ENCODE data around the gene SEC61B. TPM values are rescaled to one million over a fixed set of nuclear protein-coding genes. Genes with fewer than 3 reads are reported as not detected.

SEC61B gene
- total RNA-seq, 1 experiment from 2014 or later: 125 TPM

DNA sequence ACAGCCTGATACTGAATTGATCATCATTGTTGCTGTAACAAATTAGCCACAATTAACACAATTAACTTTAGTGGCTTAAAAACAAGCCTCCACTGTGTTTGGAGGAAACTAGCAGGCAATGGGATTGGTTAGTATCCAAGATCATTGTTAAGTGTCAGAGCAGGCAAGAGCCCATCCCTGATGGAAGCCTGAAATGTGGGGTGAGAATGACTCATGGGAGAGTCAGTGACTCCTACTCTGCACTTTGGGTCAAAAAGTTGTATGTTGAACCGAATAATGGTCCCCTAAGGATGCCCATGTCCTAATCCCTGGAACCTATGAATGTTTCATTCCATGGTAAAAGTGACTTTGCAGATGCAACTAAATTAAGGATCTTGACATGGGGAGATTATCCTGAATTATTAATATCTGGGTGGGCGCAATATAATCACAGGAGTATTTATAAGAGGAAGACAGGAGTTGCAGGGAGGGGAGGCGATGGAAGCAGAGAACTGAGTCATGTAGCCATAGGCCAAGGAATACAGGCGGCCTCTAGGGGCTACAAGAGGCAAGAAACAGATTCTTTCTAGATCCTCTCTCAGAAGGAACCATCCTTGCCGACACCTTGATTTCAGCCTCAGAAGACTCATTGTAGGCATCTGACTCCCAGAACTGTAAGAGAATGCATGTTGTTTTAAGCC lies 29.2 kb upstream of the SEC61B start:
- intact Hi-C loops (cut with micrococcal nuclease): no loop called here
- RAD21 ChIA-PET (ENCODE audit: low non-redundant PET in 1 of 2, low total read pairs in 2 of 2, uncharacterized antibody in 2 of 2, unreplicated experiment in 2 of 2): no interaction called here
- Histone ChIP-seq H4K20me1 (ENCODE audit: insufficient read depth) (no peaks in the 10 kb centered on the region), H2AFZ (ENCODE audit: low read depth, low read length, poor library complexity, severe bottlenecking) (no peak overlapping the region), H3K79me2 (ENCODE audit: insufficient read depth, low read length) (no peaks in the 10 kb centered on the region), H3K27me3 (ENCODE audit: insufficient read depth, low read length) (peaks cover 8% of the 10 kb centered on the region; the same call in 1 of the 2 replicates), H3K27ac (ENCODE audit: low read depth, low read length) (no peak overlapping the region), H3K4me1 (ENCODE audit: control insufficient read depth in 1 of 2, insufficient read depth in 2 of 2, low read length in 2 of 2) (no peaks in the 10 kb centered on the region), H3K9me2 (ENCODE audit: insufficient read depth) (no peaks in the 10 kb centered on the region), H3K9ac (ENCODE audit: low read length) (no peak overlapping the region), H3K36me3 (ENCODE audit: control insufficient read depth in 1 of 2, insufficient read depth in 2 of 2, low read length in 2 of 2) (no peaks in the 10 kb centered on the region), H3K4me2 (ENCODE audit: low read length) (no peak overlapping the region), H3K4me3 (replicated peaks in 1 of 2; ENCODE audit: low read depth in 1 of 2, low read length in 2 of 2) (no peak overlapping the region), H3K9me3 (ENCODE audit: control insufficient read depth in 1 of 2, insufficient read depth in 1 of 2, low read depth in 1 of 2, low read length in 2 of 2) (no peaks in the 10 kb centered on the region)
- CTCF ChIA-PET: no interaction called here
- POLR2A ChIA-PET: no interaction called here
- DNase-seq (ENCODE audit: low read depth, low spot score): no peak
- TF ChIP-seq JUND (IDR thresholded peaks at IDR 0.05): no peak
- TF ChIP-seq RAD21 (IDR thresholded peaks at IDR 0.05; ENCODE audit: low read depth): 0 out of 2 replicates have a peak, but pooled peaks have one; percentile 6
- TF ChIP-seq, protein P1, sequence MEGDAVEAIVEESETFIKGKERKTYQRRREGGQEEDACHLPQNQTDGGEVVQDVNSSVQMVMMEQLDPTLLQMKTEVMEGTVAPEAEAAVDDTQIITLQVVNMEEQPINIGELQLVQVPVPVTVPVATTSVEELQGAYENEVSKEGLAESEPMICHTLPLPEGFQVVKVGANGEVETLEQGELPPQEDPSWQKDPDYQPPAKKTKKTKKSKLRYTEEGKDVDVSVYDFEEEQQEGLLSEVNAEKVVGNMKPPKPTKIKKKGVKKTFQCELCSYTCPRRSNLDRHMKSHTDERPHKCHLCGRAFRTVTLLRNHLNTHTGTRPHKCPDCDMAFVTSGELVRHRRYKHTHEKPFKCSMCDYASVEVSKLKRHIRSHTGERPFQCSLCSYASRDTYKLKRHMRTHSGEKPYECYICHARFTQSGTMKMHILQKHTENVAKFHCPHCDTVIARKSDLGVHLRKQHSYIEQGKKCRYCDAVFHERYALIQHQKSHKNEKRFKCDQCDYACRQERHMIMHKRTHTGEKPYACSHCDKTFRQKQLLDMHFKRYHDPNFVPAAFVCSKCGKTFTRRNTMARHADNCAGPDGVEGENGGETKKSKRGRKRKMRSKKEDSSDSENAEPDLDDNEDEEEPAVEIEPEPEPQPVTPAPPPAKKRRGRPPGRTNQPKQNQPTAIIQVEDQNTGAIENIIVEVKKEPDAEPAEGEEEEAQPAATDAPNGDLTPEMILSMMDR (IDR thresholded peaks at IDR 0.05 in 2 of 3, conservative IDR thresholded peaks at IDR 0.05 in 1 of 3; ENCODE audit: borderline replicate concordance in 1 of 3, insufficient read depth in 1 of 3, low read depth in 2 of 3, low read length in 2 of 3): peak in 2 of 3 experiments; percentile 34 to 40; a peak in 4 of 6 replicates
- TF ChIP-seq, protein P2, sequence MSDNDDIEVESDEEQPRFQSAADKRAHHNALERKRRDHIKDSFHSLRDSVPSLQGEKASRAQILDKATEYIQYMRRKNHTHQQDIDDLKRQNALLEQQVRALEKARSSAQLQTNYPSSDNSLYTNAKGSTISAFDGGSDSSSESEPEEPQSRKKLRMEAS (IDR thresholded peaks at IDR 0.05): no peak
- TF ChIP-seq CEBPB (IDR thresholded peaks at IDR 0.05; ENCODE audit: low read depth): no peak
- TF ChIP-seq POLR2A (IDR thresholded peaks at IDR 0.05; ENCODE audit: borderline replicate concordance, extremely low read depth, insufficient read depth, insufficient read length): no peak
- BruUV-seq (replicated peaks): no TSS peak
- peak; percentile 78 for ATAC-seq

DNA sequence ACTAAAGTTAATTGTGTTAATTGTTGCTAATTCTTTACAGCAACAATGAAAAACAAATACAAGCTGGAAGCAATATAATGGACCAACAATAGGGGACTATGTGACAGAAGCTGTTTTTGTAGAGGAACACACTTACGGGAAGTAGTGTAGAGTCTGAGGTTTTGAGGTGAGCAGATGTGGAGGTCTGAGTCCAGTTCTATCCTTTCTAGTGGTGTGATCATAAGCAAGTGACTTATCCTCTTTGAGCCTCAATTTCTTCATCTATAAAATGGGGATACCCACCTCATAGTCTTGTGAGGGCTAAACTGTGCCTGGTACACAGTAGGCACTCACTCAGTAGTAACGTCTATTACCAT lies 28.6 kb upstream of the SEC61B start:
- H3K79me2 ChIP-seq (ENCODE audit: insufficient read depth, low read length): no peaks in the 10 kb centered on the region
- no peak overlapping the region for H3K4me3 ChIP-seq (replicated peaks in 1 of 2; ENCODE audit: low read depth in 1 of 2, low read length in 2 of 2)
- no peaks in the 10 kb centered on the region for H3K4me1 ChIP-seq (ENCODE audit: control insufficient read depth in 1 of 2, insufficient read depth in 2 of 2, low read length in 2 of 2)
- intact Hi-C loops (cut with micrococcal nuclease): no loop called here
- ChIA-PET RAD21 (ENCODE audit: low non-redundant PET in 1 of 2, low total read pairs in 2 of 2, uncharacterized antibody in 2 of 2, unreplicated experiment in 2 of 2) (no interaction called here), CTCF (no interaction called here), POLR2A (no interaction called here)
- ATAC-seq (no peak; the same call in 1 of the 2 replicates), DNase-seq (ENCODE audit: low read depth, low spot score) (no peak)
- H2AFZ ChIP-seq (ENCODE audit: low read depth, low read length, poor library complexity, severe bottlenecking): no peak overlapping the region
- no peaks in the 10 kb centered on the region for H3K36me3 ChIP-seq (ENCODE audit: control insufficient read depth in 1 of 2, insufficient read depth in 2 of 2, low read length in 2 of 2)
- no peak overlapping the region for H3K27ac ChIP-seq (ENCODE audit: low read depth, low read length)
- H3K9ac ChIP-seq (ENCODE audit: low read length): no peak overlapping the region
- no peaks in the 10 kb centered on the region for H3K9me2 ChIP-seq (ENCODE audit: insufficient read depth)
- H3K27me3 ChIP-seq (ENCODE audit: insufficient read depth, low read length): peaks cover 4% of the 10 kb centered on the region; the same call in 1 of the 2 replicates
- H3K4me2 ChIP-seq (ENCODE audit: low read length): no peak overlapping the region
- H3K9me3 ChIP-seq (ENCODE audit: control insufficient read depth in 1 of 2, insufficient read depth in 1 of 2, low read depth in 1 of 2, low read length in 2 of 2): no peaks in the 10 kb centered on the region
- no peaks in the 10 kb centered on the region for H4K20me1 ChIP-seq (ENCODE audit: insufficient read depth)
- no peak for TF ChIP-seq YY1 (IDR thresholded peaks at IDR 0.05; ENCODE audit: extremely low read depth, insufficient replicate concordance, low read depth, low read length)
- TF ChIP-seq ZNF274 (IDR thresholded peaks at IDR 0.05; ENCODE audit: low read depth, low read length): no peak
- TF ChIP-seq, protein P2 (IDR thresholded peaks at IDR 0.05): no peak
- TF ChIP-seq EZH2phosphoT487 (IDR thresholded peaks at IDR 0.05; ENCODE audit: borderline replicate concordance): no peak
- TF ChIP-seq, protein P3, sequence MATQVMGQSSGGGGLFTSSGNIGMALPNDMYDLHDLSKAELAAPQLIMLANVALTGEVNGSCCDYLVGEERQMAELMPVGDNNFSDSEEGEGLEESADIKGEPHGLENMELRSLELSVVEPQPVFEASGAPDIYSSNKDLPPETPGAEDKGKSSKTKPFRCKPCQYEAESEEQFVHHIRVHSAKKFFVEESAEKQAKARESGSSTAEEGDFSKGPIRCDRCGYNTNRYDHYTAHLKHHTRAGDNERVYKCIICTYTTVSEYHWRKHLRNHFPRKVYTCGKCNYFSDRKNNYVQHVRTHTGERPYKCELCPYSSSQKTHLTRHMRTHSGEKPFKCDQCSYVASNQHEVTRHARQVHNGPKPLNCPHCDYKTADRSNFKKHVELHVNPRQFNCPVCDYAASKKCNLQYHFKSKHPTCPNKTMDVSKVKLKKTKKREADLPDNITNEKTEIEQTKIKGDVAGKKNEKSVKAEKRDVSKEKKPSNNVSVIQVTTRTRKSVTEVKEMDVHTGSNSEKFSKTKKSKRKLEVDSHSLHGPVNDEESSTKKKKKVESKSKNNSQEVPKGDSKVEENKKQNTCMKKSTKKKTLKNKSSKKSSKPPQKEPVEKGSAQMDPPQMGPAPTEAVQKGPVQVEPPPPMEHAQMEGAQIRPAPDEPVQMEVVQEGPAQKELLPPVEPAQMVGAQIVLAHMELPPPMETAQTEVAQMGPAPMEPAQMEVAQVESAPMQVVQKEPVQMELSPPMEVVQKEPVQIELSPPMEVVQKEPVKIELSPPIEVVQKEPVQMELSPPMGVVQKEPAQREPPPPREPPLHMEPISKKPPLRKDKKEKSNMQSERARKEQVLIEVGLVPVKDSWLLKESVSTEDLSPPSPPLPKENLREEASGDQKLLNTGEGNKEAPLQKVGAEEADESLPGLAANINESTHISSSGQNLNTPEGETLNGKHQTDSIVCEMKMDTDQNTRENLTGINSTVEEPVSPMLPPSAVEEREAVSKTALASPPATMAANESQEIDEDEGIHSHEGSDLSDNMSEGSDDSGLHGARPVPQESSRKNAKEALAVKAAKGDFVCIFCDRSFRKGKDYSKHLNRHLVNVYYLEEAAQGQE (IDR thresholded peaks at IDR 0.05; ENCODE audit: low read depth): no peak
- no peak for TF ChIP-seq POLR2AphosphoS5 (IDR thresholded peaks at IDR 0.05; ENCODE audit: low read depth, low read length)
- no TSS peak for BruUV-seq (replicated peaks)
